ENCODE measurements around the gene FBN1.

- TF ChIP-seq CTCF (IDR thresholded peaks at IDR 0.05) = no peak
- no peak for TF ChIP-seq POLR2A (IDR thresholded peaks at IDR 0.05)
- TF ChIP-seq EP300 (IDR thresholded peaks at IDR 0.05) = no peak
- no peak for TF ChIP-seq POLR2AphosphoS5 (IDR thresholded peaks at IDR 0.05)
Measured at GRCh38 chr15:48623456-48623855, 22.1 kb downstream of the FBN1 start.

Measured in sigmoid colon (tissue), 4 donors.